Activated CD4-positive, CD25-positive, alpha-beta regulatory T cell treated with anti-CD3 and anti-CD28 coated beads, Interleukin-2, amount 50 U/mL, for 16 hours (primary cell): ENCODE data around the gene ORAI3.

ENCODE experiments used
- DNase-seq: peaks from one replicate; pipeline ENCODE4 v3.0.0-alpha.2; 2020; ENCODE audit warnings: low read depth, low spot score

ORAI3 gene

GRCh38 chr16:30948667-30949649 is at the start of gene ORAI3:
Gene ORAI3 (plus strand): TSS chr16:30949068. CDS start chr16:30949290, 222 bp downstream.
- no peak for DNase-seq

GRCh38 chr16:30899794-30900193 is 49.1 kb upstream of the ORAI3 start:
- no peak for DNase-seq

GRCh38 chr16:30900588-30900987 is 48.3 kb upstream of the ORAI3 start:
- DNase-seq = no peak

- no peak for DNase-seq
Observed at GRCh38 chr16:30901201-30902028, 47.5 kb upstream of the ORAI3 start.

GRCh38 chr16:30902029-30902972 is 46.6 kb upstream of the ORAI3 start:
- no peak for DNase-seq

GRCh38 chr16:30903002-30903401 is 45.9 kb upstream of the ORAI3 start:
- no peak for DNase-seq

GRCh38 chr16:30903596-30903995 is 45.3 kb upstream of the ORAI3 start:
- no peak for DNase-seq

GRCh38 chr16:30904114-30904780 is 44.6 kb upstream of the ORAI3 start:
- no peak for DNase-seq

GRCh38 chr16:30907064-30907463 is 41.8 kb upstream of the ORAI3 start:
- no peak for DNase-seq

GRCh38 chr16:30910427-30911029 is 38.3 kb upstream of the ORAI3 start:
- DNase-seq = no peak

- no peak for DNase-seq
Observed at GRCh38 chr16:30912794-30913412, 36.0 kb upstream of the ORAI3 start.

GRCh38 chr16:30914830-30915229 is 34.0 kb upstream of the ORAI3 start:
- no peak for DNase-seq

GRCh38 chr16:30918614-30919013 is 30.3 kb upstream of the ORAI3 start:
- DNase-seq = no peak

GRCh38 chr16:30920891-30921290 is 28.0 kb upstream of the ORAI3 start:
- DNase-seq = no peak

GRCh38 chr16:30921459-30921747 is 27.5 kb upstream of the ORAI3 start:
- DNase-seq = no peak

- DNase-seq = peak; percentile 75
Observed at GRCh38 chr16:30921748-30922419, 27.0 kb upstream of the ORAI3 start.

GRCh38 chr16:30922420-30922959 is 26.4 kb upstream of the ORAI3 start:
- DNase-seq = peak; percentile 100

- peak; percentile 94 for DNase-seq
Observed at GRCh38 chr16:30922960-30923535, 25.8 kb upstream of the ORAI3 start.

- no peak for DNase-seq
Observed at GRCh38 chr16:30923554-30924075, 25.3 kb upstream of the ORAI3 start, which contains the start of gene FBXL19. Gene FBXL19 (plus strand): TSS chr16:30923572. CDS start chr16:30925755, 2,183 bp downstream.
